Renal cortex interstitium (tissue), 11 donors: ENCODE results near the gene SCARB1. TPM values are rescaled to one million over a fixed set of nuclear protein-coding genes. Genes with fewer than 3 reads are reported as not detected.
A peak's percentile ranks its signal among the peaks of the same experiment; 100 is the strongest.

Source experiments
- DNase-seq, 11 donors: peaks; one replicate each; pipeline ENCODE4 v3.0.0-alpha.2; 2013; ENCODE audit warnings: low read depth in 9 of 11, low spot score in 4 of 11; ENCODE audit errors: extremely low read depth in 1 of 11
- polyA plus RNA-seq, 3 donors: library from polyadenylated mRNA; unstranded; fragments of 120-200 nt; gene quantifications; one replicate each; pipeline ENCODE4 v1.2.1, GENCODE V29; 2013; ENCODE audit not compliant: insufficient read length in 3 of 3

Gene SCARB1
- polyA plus RNA-seq, 3 donors: 22.4 to 27.6 (median 22.9) TPM

DNA sequence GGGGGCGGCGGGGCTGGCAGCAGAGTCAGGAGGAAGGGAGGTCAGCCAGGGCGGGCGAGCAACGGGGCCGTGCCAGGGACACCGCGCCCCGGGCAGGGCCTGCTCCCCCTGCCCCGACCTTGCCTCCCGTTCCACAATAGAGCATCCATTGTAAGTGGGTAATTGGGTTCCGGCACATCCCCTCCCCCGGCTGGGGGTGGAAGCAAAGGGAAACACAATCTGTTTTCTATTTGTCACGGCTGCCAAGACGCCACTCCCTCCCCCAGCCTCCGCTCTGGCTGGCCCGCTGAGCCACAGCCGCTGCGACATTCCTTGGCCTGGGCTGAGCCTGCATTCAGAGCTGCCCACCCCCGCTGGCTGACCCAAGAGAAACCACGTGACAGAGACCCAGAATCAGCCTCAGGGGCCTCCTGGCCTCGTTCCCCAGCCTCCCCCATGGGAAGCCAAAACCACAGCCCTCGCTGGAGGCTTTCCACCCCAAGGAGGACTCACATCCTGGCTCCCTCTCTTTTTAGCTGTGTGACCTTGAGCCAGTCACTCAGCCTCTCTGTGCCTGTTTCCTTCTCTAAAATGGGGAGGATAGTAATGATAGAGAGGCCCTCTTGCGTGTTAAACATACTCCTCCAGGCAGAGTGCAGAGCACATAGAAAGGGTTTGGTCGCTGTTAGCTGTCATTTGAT, 117.6 kb downstream of the SCARB1 start:
- DNase-seq: peak; percentile 84 to 96 (median 93)

DNA sequence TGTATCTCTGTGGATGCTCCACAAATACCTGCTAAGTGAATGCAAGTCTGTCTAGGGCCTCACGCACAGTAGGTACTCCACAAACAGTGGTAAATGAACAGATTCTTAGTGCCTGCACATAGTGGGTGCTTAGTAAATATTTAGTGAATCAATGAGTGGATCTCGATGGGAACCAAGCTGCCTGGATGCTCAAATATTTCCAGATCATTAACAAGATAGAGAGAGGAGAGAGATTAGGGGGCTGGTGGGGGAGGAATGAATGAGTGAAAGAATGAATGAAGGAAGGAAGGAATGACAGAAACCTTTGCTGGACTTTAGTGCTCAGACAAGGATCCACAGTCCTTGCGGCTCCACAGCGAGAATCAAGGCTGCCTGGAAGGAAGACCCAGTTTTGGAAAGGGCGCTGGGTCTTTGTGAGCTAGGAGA, 118.2 kb downstream of the SCARB1 start:
- no peak for DNase-seq

DNA sequence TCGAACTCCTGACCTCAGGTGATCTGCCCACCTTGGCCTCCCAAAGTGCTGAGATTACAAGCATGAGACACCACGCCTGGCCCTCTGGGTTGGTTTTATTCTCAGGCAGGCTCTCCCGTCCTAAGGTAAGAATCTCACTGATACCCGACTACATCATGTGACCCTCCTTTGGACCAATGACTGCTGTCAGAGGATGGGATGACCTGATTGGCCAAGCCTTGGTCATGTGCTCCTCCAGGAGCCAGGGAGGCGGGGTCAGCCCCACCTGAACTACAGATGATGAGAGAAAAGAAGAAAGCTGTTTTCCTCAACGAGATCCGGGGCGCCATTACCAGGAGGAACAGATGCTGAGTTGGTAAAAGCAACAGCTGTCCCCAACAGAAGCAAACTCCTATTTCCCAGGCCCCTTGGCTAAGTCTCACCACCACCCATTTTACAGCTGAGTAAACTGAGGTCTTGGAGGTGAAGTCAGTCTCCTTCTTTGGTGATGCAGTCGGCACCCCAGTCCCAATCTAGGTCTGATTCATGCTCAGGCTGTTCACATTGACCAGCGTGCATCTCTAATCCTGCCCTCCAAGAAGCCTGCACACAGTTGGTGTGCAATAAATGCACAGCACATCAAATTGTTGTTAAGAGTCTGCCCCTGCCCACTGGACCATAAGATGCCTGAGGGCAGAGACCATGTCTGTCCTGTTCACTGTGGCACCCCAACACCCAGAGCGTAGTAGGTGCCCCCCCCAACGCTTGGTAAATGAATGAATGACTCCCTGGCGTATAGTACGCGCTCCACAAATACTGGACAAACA, 118.8 kb downstream of the SCARB1 start:
- DNase-seq: no peak

DNA sequence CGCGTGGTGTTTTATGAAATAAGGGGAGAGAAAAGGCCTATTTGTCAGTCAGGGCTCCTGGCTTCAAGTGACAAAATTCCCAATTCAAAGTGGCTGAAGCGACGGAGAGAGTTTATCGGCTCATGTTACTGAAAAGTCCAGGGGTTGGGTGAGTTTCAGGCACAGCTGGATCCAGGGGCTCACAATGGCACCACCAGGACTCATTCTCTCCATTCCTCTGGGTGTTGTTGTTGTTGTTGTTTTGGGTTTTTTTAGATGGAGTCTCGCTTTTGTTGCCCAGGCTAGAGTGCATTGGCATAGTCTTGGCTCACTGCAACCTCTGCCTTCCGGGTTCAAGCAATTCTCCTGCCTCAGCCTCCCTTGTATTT, 119.4 kb downstream of the SCARB1 start:
- no peak for DNase-seq

DNA sequence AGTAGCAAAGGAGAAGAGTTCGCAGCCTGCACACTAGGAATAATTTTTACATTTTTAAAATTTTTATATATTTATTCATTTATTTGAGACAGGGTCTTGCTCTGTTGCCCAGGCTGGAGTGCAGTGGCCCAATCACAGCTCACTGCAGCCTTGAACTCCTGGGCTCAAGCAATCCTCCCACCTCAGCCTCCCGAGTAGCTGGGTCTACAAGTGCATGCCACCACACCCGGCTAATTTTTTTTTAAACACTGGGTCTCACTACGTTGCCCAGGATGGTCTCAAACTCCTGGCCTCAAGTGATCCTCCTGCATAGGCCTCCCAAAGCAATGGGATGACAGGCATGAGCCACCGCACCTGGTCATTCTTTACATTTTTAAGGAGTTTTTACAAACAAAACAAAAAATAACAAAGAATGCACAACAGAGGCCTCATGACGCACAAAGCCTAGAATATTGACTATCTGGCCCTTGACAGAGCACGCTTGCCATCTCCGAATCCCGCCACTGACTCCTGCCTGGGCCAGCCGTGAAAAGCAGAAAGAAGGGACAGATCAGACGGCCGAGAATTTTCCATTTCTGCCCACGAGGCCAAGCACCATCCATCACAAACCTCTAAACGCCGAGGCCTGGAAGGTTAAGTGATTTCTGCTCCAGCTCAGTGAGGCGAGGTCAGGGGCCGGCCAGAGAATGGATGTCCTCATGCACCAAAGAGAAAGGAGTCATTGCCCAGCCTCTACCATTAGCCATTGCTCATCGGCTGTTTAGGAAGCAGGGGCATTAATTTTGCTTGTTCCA, 120.0 kb downstream of the SCARB1 start:
- DNase-seq: no peak

DNA sequence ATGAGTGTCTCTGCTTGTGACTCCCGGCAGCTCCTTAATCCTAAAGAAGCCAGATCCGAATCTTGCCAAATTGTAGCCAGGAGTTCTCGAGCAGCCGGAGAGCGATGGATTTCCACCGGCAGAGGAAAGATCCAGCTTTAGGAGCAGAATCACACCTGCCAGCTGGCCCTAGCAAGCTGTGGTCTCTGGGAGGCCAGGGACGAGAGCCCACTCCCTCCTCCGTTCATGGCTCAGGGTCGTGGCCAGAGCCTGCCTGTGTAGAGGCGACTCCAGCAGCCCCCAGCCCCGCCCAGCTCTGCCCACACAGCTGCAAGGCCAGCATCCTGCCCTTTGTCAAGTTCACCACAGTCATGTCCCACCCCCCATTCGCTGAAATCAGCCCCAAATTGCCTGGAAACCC, 121.0 kb downstream of the SCARB1 start:
- no peak for DNase-seq

DNA sequence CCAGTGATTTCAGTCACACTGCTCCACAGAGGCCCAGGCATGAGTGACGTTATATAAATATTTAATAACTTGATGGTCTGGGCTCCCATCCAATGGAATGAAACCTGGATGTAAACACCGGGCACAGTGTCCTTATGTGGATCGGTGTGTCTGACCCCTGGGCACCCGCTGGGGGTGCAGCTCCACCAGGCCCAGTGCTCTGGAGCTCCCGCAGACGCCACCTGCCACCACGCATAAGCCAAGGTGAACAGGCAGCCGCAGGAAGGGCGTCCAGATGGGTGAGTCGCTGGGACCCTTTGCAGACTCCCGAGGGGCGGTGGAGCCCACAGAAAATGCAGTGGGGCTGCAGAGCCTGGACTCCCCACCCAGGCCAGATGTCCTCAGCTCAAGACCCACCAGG, 121.6 kb downstream of the SCARB1 start:
- no peak for DNase-seq

DNA sequence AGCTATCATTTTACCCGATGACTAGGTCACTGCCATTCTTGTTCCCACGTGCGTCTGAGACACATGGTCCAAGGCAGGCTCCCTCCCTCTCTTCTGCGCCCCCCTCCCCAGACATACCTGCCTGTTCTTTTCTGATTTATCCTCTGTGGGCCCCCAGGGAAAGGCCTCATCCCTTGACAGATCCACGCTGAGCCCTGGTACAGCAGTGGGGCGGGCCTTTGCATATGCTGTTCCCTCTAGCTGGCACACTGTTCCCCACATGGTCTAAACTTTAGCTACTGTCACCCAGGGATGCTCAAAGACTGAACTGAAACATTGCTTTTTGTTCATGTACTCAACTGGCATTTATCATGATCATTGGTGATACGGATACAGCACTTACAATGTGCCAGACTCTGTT, 122.5 kb downstream of the SCARB1 start:
- DNase-seq: no peak

DNA sequence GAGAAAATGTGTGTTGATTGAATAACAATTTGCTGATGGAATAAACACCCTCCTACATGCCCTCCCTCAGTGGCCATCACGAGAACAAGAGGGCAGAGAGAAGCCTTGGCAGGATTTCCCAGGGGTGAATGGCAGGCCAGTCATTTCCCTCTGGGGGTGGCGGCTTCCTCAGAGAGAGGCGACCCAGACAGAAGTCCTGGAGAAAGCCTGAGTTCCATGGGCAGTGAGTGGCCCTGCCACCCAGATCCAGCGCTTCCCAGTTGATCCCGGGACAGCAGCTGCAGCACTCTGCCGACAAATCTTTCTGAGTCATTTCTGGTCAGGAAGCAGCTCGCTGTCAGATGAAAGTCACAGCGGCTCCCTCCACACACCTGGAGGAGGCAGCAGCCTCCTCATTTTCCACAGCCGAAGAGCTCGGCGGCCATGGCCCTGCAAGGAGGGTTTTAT, 123.0 kb downstream of the SCARB1 start:
- no peak for DNase-seq

DNA sequence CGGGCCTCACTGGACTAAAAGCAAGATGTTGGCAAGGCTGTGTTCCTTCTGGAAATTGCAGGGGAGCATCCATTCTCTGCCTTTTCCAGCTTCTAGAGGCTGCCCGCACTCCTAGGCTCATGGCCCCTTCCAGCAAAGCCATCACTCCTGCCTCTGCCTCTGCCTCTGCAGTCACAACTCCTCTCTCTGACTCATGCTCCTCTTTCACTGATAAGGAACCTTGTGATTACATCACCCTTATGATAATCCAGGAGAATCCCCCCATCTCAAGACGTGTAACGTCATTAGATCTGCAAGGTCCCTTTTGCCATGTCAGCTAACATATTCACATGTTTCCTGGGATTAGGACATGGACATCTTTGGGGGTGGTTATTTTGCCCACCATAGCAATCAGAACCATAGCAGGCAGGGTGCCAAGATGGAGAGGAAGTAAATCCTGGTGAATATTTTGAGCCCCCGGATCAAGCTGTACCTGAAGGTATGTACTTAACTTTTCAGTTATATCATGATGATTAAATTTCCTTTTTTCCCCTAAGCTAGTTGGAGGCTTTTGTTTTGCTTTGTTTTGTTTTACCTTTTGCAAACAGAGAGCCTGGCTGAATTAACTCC, 123.6 kb downstream of the SCARB1 start:
- DNase-seq: no peak

DNA sequence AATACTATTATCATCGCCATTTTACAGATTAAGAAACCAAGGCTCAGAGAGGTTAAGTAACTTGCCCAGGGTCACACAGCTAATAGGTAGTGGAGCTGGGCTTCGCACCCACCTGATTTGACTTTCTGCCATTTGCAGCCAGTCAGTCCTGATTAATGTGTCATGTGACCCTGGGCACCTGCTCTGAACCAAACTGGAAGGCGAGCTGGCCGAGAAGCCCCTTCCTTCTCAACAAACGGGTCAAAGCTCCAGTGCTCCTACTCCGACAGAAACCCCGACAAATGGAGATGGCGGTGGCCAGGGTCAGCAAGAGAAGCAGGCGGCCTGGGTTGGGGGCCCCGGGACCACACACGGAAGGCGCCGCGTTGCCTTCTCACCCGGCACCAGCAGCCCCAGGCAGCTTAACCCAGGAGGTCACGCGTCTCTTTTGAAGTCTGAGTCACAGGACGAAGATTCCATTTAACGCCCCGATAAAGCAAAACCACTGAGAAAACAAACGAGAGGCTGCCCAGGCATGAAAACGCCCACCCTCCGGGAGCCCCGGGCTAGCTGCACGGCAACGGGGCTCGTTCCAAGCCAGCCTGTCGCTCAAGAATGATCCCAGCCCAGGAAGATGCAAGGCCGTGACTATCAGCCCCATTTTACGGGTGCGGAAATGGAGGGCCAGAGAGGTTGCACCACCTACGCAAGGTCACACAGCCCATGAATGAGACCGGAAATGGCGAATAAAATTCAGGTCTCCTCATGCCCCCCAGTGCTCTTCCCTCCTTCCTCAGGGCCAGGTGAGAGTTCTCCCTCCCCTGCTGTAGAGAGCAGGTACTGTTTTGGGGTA, 124.8 kb downstream of the SCARB1 start:
- no peak for DNase-seq

DNA sequence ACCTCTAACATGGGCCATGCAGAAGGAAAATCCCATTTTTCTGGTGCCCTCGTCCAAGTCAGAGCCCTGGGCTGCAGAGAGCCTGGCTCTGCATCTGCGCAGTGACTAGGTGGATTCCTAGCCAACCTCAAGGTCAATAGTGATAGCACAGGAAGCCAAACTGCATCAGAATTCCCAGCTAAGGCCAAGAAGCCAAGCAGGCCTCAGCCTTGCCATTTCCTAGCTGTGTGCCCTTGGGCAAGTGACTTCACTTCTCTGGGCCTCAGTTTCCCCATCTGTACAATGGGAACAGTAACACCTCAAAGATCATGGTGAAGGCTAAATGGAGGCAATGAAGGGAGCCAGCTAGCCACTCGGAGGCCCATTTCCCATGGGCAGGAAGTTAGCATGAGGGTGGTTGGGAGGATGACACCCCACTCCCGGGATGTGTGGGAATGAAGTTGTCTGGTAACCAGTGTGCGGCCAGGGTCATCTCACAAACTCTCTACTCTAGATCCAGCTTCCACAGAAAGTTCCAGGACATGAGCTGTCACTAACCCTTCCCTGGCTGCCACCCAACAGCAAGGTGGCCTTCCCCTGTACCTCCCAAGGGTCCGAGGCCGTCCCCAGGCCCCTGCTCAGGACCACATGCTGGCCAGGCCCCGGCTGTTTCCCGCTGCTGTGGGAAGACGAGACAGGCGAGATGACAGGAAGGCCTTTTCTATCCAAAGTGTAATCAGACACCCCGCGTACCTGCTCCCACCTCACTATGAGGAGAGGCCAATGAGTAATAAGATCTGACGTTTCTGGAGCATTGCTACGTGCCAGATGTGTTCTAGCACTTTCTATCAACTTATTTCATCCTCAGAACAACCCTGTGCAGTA, 125.7 kb downstream of the SCARB1 start:
- no peak for DNase-seq

DNA sequence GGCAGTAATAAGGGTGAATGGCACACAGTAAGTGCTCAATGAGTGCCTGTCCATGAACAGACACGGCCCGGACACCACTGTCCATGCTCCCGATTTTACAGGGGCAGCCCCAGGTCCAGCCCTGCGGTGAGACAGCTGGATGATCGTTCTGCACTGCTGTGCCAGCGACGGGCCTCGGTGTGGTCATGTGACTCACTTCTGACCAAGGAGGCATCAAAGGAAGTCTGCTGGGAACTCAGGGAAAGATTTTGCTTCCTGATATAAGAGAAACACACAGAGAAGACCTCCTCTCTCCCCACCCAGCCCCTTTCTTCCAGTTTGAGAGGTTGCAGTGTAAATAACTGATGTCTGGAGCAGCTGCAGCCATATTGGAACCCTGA, 126.6 kb downstream of the SCARB1 start:
- DNase-seq: no peak

DNA sequence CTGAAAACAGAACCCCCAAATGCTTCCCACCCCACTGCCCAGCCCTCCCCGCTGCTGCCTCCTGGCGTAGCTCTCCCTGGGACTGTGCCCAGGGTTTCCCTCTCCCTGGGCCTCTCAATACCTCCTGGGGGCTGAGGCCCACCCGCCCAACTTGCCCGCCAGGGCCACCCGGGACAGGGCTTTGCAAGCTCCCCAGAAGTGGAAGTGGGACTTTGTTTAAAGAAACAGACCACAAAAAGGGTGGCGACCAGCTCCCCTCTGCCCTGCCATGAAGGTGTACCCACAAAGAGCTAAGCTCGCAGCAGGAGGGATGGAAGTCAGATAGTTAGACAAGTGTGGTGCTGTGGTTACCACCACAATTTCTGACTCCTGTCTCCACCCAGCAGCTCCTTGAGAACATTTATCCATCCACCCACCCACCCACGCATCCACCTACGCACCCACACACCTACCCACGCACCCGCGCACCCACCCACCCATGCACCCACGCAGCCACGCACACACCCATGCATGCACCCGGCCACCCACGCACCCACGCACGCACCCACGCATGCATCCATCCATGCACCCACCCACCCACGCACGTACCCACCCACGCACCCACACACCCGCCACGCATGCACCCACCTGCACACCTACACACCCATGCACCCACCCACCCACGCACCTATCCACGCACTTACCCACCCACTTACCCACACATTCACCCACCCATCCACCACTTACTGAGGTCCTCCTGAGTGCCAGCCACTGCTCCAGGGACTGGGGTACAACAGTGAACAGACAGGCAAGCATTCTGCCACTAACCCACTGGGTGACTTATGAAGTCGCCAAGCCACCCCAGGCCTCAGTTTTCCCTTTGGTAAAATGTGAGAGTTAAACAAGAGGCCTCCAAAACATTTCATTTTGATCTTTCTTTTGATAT, 127.3 kb downstream of the SCARB1 start:
- no peak for DNase-seq

DNA sequence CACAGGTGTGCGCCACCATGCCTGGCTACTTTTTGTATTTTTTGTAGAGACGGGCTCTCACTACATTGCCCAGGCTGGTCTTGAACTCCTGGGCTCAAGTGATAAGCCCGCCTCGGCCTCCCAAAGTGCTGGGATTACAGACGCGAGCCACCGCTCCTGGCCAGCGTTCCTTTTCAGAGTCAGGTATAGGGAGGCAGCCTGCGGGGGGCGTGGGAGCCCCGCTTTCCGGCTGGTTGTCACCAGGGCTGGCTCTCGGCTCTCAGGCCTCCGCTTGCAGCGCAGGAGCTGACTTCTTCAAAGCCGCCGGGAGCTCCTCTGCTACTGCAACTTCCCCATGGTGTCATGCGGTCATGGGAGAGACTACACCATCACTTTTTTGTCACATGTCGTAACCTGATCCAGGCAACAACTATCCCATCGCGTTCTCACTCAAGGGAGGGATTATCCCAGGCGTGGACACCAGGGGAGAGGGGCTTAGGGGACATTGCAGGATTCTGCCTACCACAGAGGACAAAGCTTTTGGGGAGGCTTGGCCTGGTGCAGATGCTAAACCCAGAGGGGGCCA, 129.4 kb downstream of the SCARB1 start:
- DNase-seq: peak in 1 of 11 donors; percentile 81

DNA sequence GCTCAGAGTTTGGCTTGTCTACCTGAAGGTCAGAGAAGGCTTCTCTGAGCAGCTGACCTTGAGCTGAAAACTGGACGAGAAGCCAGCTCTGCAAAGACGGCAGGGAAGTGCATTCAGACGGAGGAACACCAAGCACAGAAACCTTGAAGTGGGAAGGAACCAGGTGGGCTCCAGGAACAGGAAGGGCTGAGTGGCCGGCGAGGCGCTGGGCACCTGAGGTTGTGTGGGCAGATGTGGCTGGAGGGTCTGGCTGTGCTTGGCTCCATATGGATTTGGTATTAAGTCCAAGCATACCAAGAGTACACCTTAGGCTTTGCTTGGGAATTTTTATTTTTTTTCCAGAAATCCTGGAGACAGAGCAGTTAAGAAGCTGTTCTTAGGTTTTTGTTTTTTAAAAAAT, 130.6 kb downstream of the SCARB1 start:
- DNase-seq: no peak
